Adrenal gland (tissue), 12 donors: ENCODE data around the gene CHD1L. TPM values are rescaled to one million over a fixed set of nuclear protein-coding genes. Genes with fewer than 3 reads are reported as not detected.

Source experiments
- DNase-seq, 7 donors: peaks; one replicate each; pipeline ENCODE4 v3.0.0-alpha.2; 2019 to 2020
- H3K27ac ChIP-seq, 5 donors: fragments of 200-600 bp; sonication (generic) in 4 of 5; 1 replicate in 3 of 5; 2 replicates in 2 of 5; pipeline versions ENCODE4 v1.5.1 to v1.8.0; 2016 to 2020; ENCODE audit warnings: mild to moderate bottlenecking in 1 of 5
- H3K27me3 ChIP-seq: fragments of 200-600 bp; 2 replicates; pipeline ENCODE4 v1.8.0; 2021
- H3K36me3 ChIP-seq, 2 donors: fragments of 200-600 bp; replicated peaks in 1 of 2; 1 replicate in 1 of 2; 2 replicates in 1 of 2; pipeline versions ENCODE4 v1.5.1 to v1.8.0; 2018 to 2022
- H3K4me1 ChIP-seq, 2 donors: fragments of 200-600 bp; replicated peaks in 1 of 2; 1 replicate in 1 of 2; 2 replicates in 1 of 2; pipeline versions ENCODE4 v1.5.1 to v1.8.0; 2018 to 2021
- H3K4me3 ChIP-seq, 4 donors: fragments of 200-600 bp; sonication (generic) in 3 of 4; one replicate each; pipeline ENCODE4 v1.5.1; 2016 to 2018
- H3K9me3 ChIP-seq, 3 donors: fragments of 200-600 bp; sonication (generic) in 1 of 3; replicated peaks in 1 of 3; 1 replicate in 2 of 3; 2 replicates in 1 of 3; pipeline versions ENCODE4 v1.5.1 to v1.8.0; 2016 to 2021
- POLR2A ChIP-seq, 2 donors: fragments of 450-650 bp; IDR thresholded peaks; one replicate each; pipeline ENCODE4 v1.6.1; 2017; ENCODE audit warnings: antibody characterized with exemption in 2 of 2, mild to moderate bottlenecking in 2 of 2, moderate library complexity in 1 of 2
- WGBS, 4 donors: extraction: QIAGEN DNeasy Blood & Tissue Kit in 2 of 4; methylation state at CpG; one replicate each; pipeline versions ENCODE4 v1.1.5 to v1.1.7; 2013 to 2017; 5-methylcytosine and 5-hydroxymethylcytosine counted together
- intact Hi-C, 2 donors: fragments of 100-400 bp; cut with DNase I; formaldehyde crosslinking; loops; one replicate each; pipeline versions ENCODE4 v1.14.1 to v1.15.0; 2022 to 2023
- polyA plus RNA-seq, 3 donors: library from polyadenylated mRNA; stranded (reverse); fragments of 200-250 nt in 2 of 3; fragments of 350-450 nt in 1 of 3; fragmentation: Illumina TruSeq in 1 of 3; extraction: RNeasy Lipid Tissue Mini Kit (QIAGEN cat#74804) in 1 of 3; gene quantifications; one replicate each; pipeline ENCODE4 v1.2.3, GENCODE V29; 2013 to 2014
- total RNA-seq, 9 donors: library from RNA; depleted of rRNA in 4 of 9; stranded (reverse); fragments of >200 nt in 4 of 9; fragments of 120-200 nt in 1 of 9; fragmentation: NEBNext Ultra II Directional in 1 of 9; extraction: Animal tissue kit (Norgen Biotek cat#: 25700) in 1 of 9; gene quantifications; one replicate each; pipeline versions ENCODE4 v1.1.0 to v1.2.4, GENCODE V29; 2013 to 2023
- TF ChIP-seq, protein P1 (sequence below), 6 experiments: fragments of 450-650 bp in 4 of 6; fragments of 200-600 bp in 2 of 6; sonication (generic) in 1 of 6; IDR thresholded peaks; 1 replicate in 5 of 6; 2 replicates in 1 of 6; pipeline versions ENCODE4 v1.5.1 to v1.8.0; 2016 to 2021; ENCODE audit warnings: antibody characterized with exemption in 6 of 6, mild to moderate bottlenecking in 2 of 6, moderate library complexity in 1 of 6
- donor health status: healthy with polysubstance abuse.
- donor health status: Bipolar disorder and iron deficiency.
- donor health status: DM: yes; HTN: yes; CAD: no.
- donor health status: DM: no; HTN: no; CAD: no.
- donor health status: DM: no; HTN: no; CAD: no.
- donor health status: DM: yes; HTN: yes; CAD: no.

The CHD1L gene
- total and polyA plus RNA-seq, 12 donors = 11.8 to 28.9 (median 22.6) TPM

DNA sequence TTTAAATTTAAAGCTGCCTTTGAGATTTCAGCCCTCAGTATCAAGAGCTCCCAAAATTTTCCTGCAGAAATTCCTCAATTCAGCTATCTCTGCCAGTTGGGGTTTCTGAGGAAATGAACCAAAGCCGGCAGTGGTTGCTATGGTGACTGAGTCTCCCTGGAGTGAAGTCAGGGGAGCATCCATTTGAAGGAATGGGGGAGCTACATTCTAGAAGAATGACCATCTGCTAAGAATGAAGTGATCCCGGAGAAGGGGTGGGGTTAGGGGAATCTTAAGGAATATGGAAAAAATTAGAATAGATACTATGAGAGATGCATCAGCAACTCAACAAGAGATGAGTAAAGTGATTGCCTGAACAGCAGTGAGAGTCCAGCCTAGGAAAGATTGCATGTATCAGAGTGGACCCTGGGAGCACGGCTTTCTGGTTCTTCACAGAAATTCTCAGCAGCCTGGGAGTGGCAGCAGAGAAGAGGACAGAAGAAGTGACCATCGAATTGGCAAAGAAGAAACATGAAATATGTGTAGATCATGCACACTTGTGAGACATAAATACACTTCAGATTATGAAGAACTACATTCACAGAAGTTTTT, 94.7 kb downstream of the CHD1L start:
- Histone ChIP-seq H3K36me3 (no peaks in the 10 kb centered on the region), H3K27ac (no peak overlapping the region), H3K9me3 (no peaks in the 10 kb centered on the region), H3K4me1 (no peaks in the 10 kb centered on the region), H3K4me3 (no peak overlapping the region), H3K27me3 (peaks cover 1% of the 10 kb centered on the region)
- intact Hi-C loops = no loop called here
- WGBS, 4 donors = 24 to 29% (median 28%) methylated on average over 4 of the region's 4 CpGs
- no peak for DNase-seq
- TF ChIP-seq POLR2A (IDR thresholded peaks at IDR 0.05) = no peak
- TF ChIP-seq, protein P1, sequence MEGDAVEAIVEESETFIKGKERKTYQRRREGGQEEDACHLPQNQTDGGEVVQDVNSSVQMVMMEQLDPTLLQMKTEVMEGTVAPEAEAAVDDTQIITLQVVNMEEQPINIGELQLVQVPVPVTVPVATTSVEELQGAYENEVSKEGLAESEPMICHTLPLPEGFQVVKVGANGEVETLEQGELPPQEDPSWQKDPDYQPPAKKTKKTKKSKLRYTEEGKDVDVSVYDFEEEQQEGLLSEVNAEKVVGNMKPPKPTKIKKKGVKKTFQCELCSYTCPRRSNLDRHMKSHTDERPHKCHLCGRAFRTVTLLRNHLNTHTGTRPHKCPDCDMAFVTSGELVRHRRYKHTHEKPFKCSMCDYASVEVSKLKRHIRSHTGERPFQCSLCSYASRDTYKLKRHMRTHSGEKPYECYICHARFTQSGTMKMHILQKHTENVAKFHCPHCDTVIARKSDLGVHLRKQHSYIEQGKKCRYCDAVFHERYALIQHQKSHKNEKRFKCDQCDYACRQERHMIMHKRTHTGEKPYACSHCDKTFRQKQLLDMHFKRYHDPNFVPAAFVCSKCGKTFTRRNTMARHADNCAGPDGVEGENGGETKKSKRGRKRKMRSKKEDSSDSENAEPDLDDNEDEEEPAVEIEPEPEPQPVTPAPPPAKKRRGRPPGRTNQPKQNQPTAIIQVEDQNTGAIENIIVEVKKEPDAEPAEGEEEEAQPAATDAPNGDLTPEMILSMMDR (IDR thresholded peaks at IDR 0.05) = no peak

DNA sequence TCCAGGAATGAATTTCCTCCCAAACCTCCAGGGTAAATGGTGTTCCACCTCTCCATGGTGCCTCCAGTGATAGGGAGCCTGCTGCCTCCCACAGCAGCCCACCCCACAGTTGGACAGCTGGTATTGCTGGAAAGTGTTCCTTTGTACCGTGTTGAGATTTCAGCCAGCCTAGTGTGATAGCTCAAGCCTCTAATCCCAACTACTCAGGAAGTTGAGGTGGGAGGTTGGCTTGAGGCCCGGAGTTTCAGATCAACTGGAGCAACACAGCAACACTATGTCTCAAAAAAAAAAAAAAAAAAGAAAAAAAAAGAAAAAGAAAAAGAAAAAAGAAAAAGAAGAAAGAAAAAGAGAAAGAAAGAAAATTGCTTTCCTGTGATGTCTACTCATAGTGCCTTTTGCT, 96.1 kb downstream of the CHD1L start:
- intact Hi-C loops = no loop called here
- H3K4me1 ChIP-seq = no peaks in the 10 kb centered on the region
- H3K36me3 ChIP-seq = no peaks in the 10 kb centered on the region
- no peak overlapping the region for H3K27ac ChIP-seq
- H3K9me3 ChIP-seq = no peaks in the 10 kb centered on the region
- 38 to 68% (median 62%) methylated on average over 2 of the region's 2 CpGs for WGBS, 4 donors
- no peak overlapping the region for H3K4me3 ChIP-seq
- peaks cover 3% of the 10 kb centered on the region for H3K27me3 ChIP-seq
- no peak for DNase-seq
- no peak for TF ChIP-seq POLR2A (IDR thresholded peaks at IDR 0.05)
- TF ChIP-seq, protein P1 (IDR thresholded peaks at IDR 0.05) = no peak

DNA sequence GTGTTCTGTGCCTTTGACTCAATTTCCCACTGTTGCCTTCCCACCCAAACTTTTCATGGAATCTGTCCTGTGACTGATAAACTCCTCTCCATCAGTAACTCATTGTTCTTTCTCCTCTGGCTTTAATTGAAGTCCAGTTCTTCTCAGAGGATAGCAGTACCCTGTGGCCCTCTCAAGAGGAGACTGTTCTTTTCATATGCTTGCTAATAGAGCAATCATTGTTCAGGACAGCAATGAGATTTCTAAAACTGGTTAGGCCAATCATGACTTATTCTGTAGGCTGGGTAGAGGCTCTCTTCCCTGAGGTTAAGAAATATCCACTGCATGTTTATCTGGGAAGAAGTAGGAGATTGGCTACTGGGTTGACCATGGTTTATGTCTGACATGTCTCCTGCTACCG, 98.8 kb downstream of the CHD1L start:
- Histone ChIP-seq H3K4me1 (no peaks in the 10 kb centered on the region), H3K9me3 (no peaks in the 10 kb centered on the region), H3K27ac (no peak overlapping the region), H3K4me3 (no peak overlapping the region), H3K36me3 (no peaks in the 10 kb centered on the region), H3K27me3 (peaks cover 3% of the 10 kb centered on the region)
- DNase-seq = no peak
- TF ChIP-seq, protein P1 (IDR thresholded peaks at IDR 0.05) = no peak
- TF ChIP-seq POLR2A (IDR thresholded peaks at IDR 0.05) = no peak
- intact Hi-C loops = no loop called here
- 63 to 100% (median 83%) methylated on average over 1 of the region's 1 CpG for WGBS, 4 donors

Other genes with a start within 250 kb of the CHD1L start
- gene PRKAB2, start 70.2 kb upstream of the CHD1L start, total RNA-seq = 10 to 100 TPM in 7 of 9 donors, 1 to 10 TPM in 2; 9.3 to 53.8 (median 14.4) TPM
- gene PRKAB2, start 70.2 kb upstream of the CHD1L start, polyA plus RNA-seq = 10 to 100 TPM in 1 of 3 donors, 1 to 10 TPM in 2; 4.3 to 28.1 (median 9.7) TPM
- 10 to 100 TPM in 7 of 9 donors, 1 to 10 TPM in 2; 6.0 to 28.4 (median 10.9) TPM for gene FMO5, start 17.3 kb upstream of the CHD1L start, total RNA-seq
- 1 to 10 TPM; 4.6 to 7.3 (median 4.8) TPM for gene FMO5, start 17.3 kb upstream of the CHD1L start, polyA plus RNA-seq